Measurements from ENCODE around the gene ADCYAP1R1.

ADCYAP1R1 gene

GRCh38 chr7:31068006-31068675 is 16.0 kb downstream of the ADCYAP1R1 start:
- DNase-seq (ENCODE audit: low spot score) = no peak

DNA sequence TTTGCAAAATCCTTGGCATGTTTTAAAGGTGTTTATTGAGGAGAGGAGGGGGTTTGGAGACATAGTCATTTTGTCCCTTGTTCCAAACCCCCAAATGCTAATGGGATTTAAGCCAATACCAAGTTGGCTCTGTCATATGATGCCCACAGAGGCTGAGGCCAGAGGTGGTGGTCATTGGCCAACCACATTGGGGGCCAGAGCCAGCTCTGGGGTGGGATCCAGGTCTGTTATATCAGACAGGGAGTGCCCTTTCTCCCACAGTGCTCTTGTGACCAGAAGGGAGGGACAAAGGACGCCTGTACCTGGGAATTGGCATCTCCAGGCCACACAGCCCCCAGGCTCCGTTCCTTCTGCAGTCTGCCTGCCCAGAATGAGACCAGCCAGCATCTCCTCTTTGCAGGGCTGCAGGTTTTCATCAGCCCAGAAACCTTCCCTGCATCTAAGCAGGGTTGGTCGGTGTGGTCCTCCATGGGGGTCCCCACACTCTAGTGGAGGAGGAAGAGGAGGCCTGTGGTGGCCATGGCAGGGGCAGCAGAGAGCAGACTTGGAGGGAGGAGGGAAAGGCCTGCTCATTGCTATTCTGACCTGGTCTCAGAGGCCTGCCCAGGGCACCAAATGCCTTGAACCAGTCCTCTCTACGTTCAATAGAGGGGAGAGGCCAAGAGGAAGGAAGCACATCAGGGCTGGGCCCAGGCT is 17.9 kb downstream of the ADCYAP1R1 start:
- DNase-seq (ENCODE audit: low spot score) = no peak

- no peak for DNase-seq (ENCODE audit: low spot score)
Observed at GRCh38 chr7:31070991-31071644, 19.0 kb downstream of the ADCYAP1R1 start.

GRCh38 chr7:31071645-31072029 is 19.5 kb downstream of the ADCYAP1R1 start:
- DNase-seq (ENCODE audit: low spot score) = no peak

- DNase-seq (ENCODE audit: low spot score) = no peak
Observed at GRCh38 chr7:31073326-31074119, 21.4 kb downstream of the ADCYAP1R1 start.

- DNase-seq (ENCODE audit: low spot score) = no peak
Observed at GRCh38 chr7:31074120-31074383, 21.9 kb downstream of the ADCYAP1R1 start.

DNA sequence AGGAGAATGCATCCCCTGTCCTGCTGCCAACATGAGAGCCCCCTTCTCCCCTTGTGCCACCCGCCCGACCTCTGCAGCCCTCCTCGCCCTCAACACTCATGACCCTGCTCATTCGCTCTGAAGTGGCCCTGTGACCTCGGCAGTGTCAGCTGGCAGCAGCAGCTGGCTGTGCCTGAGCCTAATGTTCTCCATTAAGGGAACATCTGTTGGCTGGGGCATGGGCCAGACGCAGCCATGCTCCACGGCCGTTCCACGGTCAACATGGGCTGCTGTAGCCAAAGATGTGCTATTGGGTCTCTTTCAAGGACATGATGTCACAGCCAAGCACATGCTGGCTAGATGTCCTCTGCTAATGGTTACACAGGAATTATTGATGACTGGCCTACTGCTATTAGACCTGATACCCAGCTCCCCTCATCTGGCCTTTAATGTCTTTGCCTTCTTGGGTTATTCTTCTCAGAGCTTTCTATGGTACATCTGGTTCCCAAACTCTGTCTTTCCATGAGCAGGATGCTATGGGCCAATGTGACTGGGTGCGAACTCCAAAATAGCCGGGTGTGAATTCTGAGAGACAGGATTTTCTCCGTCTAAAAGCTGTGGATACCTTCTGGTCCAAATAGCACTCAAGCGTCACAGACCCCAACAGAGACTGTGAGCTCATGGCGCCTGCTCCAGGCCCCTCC is 22.4 kb downstream of the ADCYAP1R1 start:
- no peak for DNase-seq (ENCODE audit: low spot score)

- DNase-seq (ENCODE audit: low spot score) = no peak
Observed at GRCh38 chr7:31075086-31075405, 22.9 kb downstream of the ADCYAP1R1 start.

DNA sequence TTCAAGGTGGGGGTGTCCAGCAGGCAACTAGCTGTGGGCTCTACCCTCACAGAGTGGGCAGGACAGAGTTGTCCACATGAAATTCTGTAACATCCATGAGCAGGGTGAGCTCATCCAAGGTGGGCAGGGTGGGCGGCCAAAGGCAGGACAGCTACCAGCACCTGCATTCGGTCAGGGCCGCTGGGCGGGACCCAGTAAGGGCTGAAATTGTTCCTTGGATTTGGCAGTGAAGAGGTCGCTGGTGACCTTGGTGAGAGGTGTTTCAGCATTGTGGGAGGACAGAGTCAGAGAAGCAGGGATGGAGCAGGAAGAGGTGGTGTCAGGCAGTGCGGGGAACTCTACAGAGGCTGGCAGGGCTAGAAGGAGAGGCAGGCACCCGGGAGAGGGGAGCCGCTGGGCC is 23.9 kb downstream of the ADCYAP1R1 start:
- no peak for DNase-seq (ENCODE audit: low spot score)

GRCh38 chr7:31076641-31077310 is 24.7 kb downstream of the ADCYAP1R1 start:
- no peak for DNase-seq (ENCODE audit: low spot score)

DNA sequence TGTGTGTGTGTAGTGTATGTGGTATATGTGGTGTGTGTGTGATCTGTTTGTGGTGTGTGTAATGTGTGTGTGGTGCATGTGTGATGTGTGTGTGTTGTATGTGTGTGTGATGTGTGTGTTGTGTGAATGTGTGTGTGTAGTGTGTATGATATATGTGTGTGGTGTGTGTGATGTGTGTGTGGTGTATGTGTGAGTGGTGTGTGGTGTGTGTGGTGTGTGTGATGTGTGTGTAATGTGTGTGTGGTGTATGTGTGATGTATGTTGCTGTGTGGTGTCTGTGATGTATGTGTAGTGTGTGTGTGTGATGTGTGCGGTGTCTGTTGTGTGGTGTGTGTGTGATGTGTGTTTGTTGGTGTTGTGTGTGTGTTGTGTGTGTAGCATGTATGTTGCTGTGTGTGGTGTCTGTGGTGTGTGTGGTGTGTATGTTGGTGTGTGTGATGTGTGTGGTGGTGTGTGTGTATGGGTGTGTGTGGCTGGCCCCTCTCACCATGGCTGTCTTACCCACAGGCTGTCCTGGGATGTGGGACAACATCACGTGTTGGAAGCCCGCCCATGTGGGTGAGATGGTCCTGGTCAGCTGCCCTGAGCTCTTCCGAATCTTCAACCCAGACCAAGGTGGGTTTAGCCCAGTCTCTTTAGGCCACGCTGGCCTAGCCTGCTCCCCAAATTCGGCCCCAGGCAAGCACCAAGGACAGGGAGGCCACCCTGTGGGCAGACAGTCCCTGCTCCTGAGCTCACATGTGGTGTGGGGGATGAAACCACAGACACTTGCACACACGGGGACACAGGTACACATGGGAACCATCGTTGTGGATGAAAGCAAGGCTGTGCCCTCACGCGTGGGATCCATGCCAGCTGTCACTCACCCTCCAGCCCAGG is 25.6 kb downstream of the ADCYAP1R1 start:
- no peak for DNase-seq (ENCODE audit: low spot score)

- DNase-seq (ENCODE audit: low spot score) = no peak
Observed at GRCh38 chr7:31078363-31078990, 26.4 kb downstream of the ADCYAP1R1 start.

- no peak for DNase-seq (ENCODE audit: low spot score)
Observed at GRCh38 chr7:31079126-31079823, 27.2 kb downstream of the ADCYAP1R1 start.

GRCh38 chr7:31079824-31080511 is 27.9 kb downstream of the ADCYAP1R1 start:
- no peak for DNase-seq (ENCODE audit: low spot score)

DNA sequence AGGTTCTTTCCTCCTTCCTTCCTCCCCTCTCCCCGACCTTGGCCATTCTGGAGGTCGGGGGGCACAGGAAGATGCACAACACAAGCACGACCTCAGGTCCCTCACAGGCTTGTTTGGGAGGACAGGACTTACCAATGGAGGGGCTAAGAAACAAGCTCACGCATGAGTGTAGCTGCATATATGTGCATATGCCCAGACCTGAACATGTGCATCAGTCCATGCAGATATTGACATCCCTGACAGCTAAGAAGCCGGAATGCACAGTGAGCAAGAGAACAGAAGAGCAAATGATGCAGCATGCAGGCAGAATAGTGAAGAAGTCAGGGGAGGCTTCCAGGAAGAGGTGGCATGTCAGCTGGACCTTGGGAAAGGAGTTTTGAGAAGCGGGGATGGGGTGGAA is 28.7 kb downstream of the ADCYAP1R1 start:
- no peak for DNase-seq (ENCODE audit: low spot score)

DNA sequence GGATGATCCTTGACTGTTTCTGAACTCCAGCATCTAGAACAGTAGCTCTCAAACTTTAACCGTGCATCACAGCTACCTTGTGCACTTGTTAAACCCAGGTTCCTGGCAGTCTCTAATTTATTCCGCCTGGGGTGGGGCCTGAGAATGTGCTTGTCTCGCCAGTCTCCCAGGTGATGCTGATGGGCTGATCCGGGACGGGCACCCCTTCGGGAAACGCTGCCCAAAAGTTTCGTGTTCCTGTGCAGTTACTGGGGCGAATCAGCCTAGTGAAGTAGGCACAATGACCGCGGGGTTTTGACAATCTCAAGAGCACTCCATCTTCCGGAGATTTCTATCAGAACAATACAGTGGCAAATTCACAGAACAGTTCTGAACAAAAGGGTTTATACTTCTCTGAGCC is 29.9 kb downstream of the ADCYAP1R1 start:
- DNase-seq (ENCODE audit: low spot score) = no peak

DNA sequence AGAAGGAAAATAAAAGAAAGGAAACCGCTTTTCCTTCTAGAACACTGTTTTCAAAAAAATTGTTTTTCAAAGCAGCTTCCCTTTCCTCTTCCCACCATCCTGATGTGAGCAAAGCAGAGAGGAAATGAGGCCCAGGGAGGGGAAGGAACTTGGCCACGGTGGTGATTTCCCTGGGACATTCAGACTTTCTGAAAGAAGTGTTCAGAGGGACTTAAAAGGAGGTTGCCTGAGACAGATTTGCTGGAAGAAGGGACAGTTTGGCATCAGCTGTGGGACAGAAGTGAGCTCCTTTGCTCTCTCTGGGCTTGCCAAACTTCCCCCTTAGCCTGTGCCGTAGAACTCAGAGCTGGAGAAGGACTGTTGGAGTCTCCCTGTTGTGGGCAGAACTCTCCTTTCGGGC is 30.3 kb downstream of the ADCYAP1R1 start:
- no peak for DNase-seq (ENCODE audit: low spot score)

DNA sequence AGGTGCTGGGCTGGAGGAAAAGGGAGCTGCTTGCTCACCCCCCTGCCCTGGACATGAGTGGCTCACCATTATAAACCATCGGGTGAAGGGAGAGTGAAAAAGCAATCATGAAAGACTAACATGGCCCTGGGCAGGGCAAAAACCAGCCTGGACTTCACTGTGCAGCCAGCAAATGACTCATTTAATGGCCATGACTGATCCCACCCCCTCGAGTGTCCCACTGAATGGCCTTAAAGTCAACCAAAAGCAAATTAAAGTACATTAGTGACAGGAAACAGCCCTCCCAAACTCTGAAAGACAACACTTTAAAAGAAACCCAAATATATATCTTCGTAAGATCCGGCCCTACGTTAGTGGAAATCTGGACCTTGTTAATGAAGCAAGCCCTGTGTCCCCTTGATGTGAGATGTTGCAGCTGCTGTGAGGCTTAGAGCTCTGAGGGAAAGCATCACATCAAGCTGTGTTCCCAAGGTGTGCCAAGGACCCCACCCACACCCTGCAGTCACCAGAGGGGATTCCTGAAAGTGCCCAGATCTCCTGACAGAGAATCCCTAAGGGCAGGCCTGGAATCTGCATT is 31.2 kb downstream of the ADCYAP1R1 start:
- DNase-seq (ENCODE audit: low spot score) = no peak

GRCh38 chr7:31084226-31084625 is 32.1 kb downstream of the ADCYAP1R1 start:
- no peak for DNase-seq (ENCODE audit: low spot score)

All from AG08396 (cell line).